GM19463 (cell line): ENCODE measurements around the gene IRF5.
A peak's percentile ranks its signal among the peaks of the same experiment; 100 is the strongest.
"Not testable (repeated sequence)": the region's sequence is repeated elsewhere in the genome, so short reads cannot be mapped to it uniquely, and the experiment has no call there.

ENCODE experiments used
- ATAC-seq: cut with Tn5 transposase; IDR thresholded peaks from one replicate; pipeline ENCODE4 v1.9.1; 2021; ENCODE audit warnings: mild to moderate bottlenecking, moderate library complexity; ENCODE audit not compliant: unreplicated experiment

Gene IRF5

DNA sequence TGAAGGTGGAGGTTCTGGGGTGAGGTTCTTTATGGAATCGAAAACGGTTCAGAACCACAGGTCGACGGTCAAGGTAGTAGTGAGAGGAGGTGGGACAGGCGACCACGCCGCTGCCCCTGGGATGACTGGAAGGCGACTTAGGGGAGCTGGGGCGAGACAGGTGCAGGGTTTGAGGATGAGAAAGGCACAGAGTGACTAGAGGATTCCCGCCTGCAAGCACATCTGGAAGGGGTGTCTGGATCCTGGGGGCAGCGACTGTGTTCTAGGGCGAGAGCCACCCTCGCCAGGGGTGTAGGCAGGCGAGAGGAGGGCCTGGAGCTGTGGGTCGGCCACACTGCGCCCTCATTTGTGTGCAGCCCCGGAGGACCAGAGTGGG lies 468 bp upstream of the IRF5 start:
- peak; percentile 0 for ATAC-seq

- peak; percentile 16 for ATAC-seq
Measured at GRCh38 chr7:128938544-128939074, 882 bp downstream of the IRF5 start.

DNA sequence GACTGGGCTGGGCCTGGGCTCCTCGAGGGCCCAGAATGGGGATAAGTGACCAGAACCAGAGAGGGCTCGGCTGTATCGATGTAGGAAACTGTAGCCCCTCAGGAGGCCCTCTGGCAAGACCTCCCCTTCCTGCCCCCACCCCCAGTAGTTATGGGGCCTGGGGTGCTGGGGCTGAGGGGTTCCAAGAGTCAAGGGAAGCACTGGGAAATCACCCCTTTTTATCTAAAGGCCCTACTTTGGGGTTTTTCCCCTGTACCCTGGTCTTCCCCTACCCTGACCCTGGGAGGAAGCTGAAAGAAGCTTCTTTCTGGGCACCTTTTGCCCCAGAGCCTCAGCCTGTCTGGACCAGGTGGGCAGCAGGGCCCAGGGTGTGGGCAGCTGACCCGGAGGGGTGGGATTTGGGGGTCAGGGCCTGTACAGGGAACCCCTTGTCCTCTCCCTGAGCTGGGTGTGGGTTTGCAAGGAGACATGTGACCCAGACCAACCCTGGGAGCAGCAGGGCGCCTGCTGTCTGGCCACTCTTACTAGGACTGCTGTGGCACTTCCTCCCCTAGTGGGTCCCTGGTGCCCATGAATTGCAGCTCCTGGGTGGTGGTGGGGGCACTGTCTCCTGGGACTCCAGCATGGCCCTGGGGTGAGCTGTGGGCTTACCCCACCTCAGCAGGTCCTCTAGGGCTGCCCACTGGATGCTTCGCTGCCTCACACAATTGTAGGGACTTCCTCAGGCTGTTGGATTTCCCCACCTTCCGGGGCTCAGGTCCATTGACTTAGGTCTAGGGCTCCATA lies 1.5 kb downstream of the IRF5 start:
- peak; percentile 18 for ATAC-seq

DNA sequence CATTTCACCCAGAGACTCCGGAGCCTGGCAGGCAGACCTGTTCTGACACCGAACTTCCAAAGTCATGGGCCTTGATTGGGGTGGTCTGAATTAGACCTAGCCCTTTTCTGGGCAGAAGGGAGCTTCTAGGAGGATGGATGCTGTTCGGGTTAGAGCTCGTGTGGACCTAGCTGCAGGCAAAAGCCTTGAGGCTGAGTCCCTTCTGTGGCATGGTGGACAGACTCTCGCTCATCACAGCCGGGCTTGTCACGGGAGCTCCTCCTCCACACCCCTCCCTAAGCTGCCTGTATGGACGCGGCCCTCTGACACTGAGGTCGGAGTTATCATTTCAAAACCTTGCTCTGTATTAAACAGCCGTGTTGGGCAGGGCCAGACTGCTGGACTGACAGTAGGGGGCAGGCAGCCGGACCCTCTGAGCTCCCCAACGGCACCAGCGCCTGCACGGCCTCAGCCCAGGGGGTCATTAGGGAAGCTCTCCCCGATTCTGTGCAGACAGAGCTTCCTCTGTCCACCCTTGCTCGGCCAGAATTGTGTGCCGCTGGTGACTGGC lies 2.2 kb downstream of the IRF5 start:
- peak; percentile 21 for ATAC-seq

DNA sequence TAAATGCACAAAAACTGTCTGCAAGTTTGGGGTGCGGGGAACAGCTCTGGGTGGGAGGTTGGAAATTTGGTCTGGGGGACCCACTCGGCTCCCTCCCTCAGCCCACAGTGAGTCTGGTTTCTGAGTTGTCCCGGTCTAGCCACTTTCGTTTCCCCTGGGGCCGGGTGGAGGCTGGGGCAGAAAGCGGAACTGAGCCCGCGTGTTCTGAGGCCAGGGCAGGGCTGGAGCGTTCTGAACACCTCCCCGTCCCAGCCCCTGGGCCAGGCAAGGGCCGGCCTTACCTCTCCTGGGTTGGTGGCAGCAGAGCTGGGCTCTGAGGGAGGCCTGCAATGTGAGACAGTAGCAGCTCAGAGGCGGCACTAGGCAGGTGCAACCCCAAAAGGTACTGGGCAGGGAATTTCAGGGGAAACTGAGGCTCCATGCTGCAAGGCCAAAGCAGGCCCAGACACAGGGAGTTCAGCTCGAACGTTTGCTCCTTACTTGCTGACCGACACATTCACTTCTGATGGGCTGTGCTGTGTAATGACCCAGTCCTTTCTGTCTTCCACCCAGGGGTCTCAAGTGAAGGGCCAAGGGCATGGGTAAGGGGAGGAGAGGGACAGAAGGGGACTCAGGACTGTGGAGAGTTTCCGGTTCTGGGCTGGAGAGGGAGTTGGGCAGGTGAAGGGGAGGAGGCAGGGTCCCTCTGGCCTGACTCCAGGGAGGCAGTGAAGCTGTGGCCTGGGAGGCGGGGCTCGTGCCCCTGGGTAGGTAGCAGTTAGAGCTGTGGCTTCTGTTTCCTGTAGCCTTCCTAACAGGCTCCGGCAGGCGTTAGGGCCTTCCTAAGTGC lies 3.0 kb downstream of the IRF5 start:
- peak; percentile 43 for ATAC-seq

DNA sequence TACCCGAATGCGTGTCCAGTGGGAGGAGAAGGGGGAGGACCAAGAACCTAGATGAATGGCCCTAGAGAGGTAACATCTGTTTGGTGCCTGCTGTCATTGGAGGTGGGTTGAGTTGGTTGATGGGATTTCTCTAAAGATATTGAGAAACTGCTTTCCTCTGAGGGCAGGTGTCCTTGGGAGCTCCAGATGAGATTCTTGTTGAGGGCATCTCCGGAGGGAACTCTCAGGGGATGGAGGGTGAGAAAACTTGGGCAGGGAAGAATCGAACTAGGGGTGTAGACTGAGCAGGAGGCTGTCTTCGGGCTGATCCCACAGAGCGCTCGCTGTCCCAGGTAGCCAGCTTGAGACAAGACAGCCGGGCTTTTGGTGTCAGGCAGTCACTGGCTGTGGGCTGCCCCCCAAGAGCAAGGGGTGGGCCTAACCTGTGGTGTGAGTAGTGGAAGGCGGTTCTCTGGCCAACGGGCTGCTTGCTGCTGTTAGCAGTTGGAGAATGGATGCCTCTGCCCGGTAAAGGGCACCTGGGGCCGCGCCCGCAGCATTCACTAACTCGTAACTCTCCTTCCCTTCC lies 3.7 kb downstream of the IRF5 start:
- ATAC-seq = no peak

- ATAC-seq = no peak
Measured at GRCh38 chr7:128941946-128942526, 4.3 kb downstream of the IRF5 start.

- ATAC-seq = not testable (repeated sequence)
Measured at GRCh38 chr7:128943251-128943650, 5.5 kb downstream of the IRF5 start.

- ATAC-seq = no peak
Measured at GRCh38 chr7:128944487-128945236, 6.9 kb downstream of the IRF5 start.

GRCh38 chr7:128945668-128946366 lies 8.1 kb downstream of the IRF5 start:
- ATAC-seq = no peak

DNA sequence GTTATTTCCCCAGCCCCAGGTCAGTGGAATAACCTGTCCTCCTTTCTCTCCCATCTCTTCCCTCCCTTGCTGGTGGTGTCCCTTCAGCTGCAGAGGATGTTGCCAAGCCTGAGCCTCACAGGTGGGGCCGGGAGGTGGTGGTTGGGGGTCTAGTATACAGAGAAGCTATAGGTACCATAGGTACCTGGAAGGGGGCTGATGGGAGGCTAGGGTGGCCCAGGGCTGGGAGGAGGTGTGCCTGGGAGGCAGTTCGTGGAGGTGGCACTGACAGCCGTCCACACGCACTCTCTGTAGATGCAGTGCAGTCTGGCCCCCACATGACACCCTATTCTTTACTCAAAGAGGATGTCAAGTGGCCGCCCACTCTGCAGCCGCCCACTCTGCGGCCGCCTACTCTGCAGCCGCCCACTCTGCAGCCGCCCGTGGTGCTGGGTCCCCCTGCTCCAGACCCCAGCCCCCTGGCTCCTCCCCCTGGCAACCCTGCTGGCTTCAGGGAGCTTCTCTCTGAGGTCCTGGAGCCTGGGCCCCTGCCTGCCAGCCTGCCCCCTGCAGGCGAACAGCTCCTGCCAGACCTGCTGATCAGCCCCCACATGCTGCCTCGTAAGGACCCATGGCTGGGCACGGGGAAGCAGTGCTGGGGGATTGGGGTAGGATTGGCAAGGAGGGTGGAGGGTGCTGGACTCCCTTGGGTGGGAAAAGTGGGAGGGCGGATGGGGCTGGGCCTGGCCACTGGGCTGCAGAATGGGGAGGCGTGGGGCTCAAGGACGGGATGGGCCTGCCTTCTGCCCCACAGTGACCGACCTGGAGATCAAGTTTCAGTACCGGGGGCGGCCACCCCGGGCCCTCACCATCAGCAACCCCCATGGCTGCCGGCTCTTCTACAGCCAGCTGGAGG lies 9.5 kb downstream of the IRF5 start:
- ATAC-seq = no peak

DNA sequence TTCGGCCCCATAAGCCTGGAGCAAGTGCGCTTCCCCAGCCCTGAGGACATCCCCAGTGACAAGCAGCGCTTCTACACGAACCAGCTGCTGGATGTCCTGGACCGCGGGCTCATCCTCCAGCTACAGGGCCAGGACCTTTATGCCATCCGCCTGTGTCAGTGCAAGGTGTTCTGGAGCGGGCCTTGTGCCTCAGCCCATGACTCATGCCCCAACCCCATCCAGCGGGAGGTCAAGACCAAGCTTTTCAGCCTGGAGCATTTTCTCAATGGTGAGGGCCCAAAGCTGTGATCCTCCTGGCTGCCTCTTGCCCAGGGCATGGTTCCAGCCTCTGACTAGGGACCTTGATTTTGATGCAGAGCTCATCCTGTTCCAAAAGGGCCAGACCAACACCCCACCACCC lies 10.1 kb downstream of the IRF5 start:
- no peak for ATAC-seq

- no peak for ATAC-seq
Measured at GRCh38 chr7:128948312-128948973, 10.7 kb downstream of the IRF5 start.

GRCh38 chr7:128948976-128949760 lies 11.4 kb downstream of the IRF5 start:
- no peak for ATAC-seq

DNA sequence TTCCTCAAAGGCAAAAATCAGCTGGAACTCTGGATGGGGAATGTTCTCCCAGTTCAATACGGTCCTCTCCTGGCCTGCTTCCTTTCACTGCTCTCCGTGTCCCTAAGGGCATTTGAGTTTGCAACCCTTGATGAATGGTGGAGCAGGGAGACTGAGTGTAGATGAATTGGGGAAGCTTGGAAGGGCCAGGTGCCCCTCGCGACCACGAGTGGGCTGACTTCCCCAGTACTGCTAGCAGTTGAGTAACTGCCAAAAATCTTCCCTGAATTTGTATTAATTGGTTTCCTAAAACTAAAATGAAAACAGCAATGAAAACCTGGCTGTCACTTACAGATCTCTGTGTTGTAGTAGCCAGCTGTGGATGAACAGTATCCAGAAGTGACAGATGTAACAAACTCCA lies 13.6 kb downstream of the IRF5 start:
- no peak for ATAC-seq

DNA sequence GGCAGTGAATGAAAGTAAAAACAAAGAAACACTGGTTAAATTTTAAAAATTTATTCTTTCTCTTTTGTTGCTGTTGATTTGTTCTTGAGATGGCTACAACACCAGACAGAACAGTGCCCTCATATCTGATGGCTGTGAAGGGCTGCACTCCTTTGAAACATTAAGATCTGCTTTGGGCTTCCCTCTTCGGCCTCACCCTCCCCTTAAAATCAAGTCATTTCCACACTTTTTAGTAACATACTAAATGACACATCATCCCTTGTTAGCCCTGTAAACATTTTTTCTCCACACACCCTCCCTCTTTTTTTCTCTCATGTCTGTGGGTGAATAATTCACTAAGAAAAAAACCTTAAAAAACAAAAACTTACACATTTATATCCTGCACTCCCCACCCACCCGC lies 16.4 kb downstream of the IRF5 start:
- no peak for ATAC-seq
